ENCODE measurements around the gene FNDC5. TPM values are rescaled to one million over a fixed set of nuclear protein-coding genes. Genes with fewer than 3 reads are reported as not detected.

The FNDC5 gene
- total and polyA plus RNA-seq, 9 of the 15 experiments (the other 6 are each of a cell fraction or from before 2014, with no cell fraction given) = 0.06 to 2.1 (median 0.22) TPM

- no peak for TF ChIP-seq HES1 (IDR thresholded peaks at IDR 0.05; ENCODE audit: low read depth)
- TF ChIP-seq MBD2 (IDR thresholded peaks at IDR 0.05; ENCODE audit: borderline replicate concordance, low read depth) = no peak
- TF ChIP-seq MCM7 (IDR thresholded peaks at IDR 0.05) = no peak
- no peak for TF ChIP-seq ARHGAP35 (IDR thresholded peaks at IDR 0.05; ENCODE audit: partially characterized antibody)
- TF ChIP-seq LCOR (CRISPR knock-in tag; IDR thresholded peaks at IDR 0.05) = peak; percentile 100
- TF ChIP-seq, protein P1, sequence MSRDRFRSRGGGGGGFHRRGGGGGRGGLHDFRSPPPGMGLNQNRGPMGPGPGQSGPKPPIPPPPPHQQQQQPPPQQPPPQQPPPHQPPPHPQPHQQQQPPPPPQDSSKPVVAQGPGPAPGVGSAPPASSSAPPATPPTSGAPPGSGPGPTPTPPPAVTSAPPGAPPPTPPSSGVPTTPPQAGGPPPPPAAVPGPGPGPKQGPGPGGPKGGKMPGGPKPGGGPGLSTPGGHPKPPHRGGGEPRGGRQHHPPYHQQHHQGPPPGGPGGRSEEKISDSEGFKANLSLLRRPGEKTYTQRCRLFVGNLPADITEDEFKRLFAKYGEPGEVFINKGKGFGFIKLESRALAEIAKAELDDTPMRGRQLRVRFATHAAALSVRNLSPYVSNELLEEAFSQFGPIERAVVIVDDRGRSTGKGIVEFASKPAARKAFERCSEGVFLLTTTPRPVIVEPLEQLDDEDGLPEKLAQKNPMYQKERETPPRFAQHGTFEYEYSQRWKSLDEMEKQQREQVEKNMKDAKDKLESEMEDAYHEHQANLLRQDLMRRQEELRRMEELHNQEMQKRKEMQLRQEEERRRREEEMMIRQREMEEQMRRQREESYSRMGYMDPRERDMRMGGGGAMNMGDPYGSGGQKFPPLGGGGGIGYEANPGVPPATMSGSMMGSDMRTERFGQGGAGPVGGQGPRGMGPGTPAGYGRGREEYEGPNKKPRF (IDR thresholded peaks at IDR 0.05; ENCODE audit: low read depth, low read length) = no peak
- no peak for TF ChIP-seq ILF3 (IDR thresholded peaks at IDR 0.05; ENCODE audit: borderline replicate concordance)
- no peak for TF ChIP-seq KHSRP (IDR thresholded peaks at IDR 0.05)
- TF ChIP-seq PURB (CRISPR knock-in tag; IDR thresholded peaks at IDR 0.05; ENCODE audit: low read depth) = no peak
- peak; percentile 100 for TF ChIP-seq HMGXB4 (CRISPR knock-in tag; IDR thresholded peaks at IDR 0.05)
- TF ChIP-seq RAD21 (CRISPR knock-in tag; conservative IDR thresholded peaks at IDR 0.05 in 1 of 2, IDR thresholded peaks at IDR 0.05 in 1 of 2) = peak; percentile 48 to 65
- no peak for TF ChIP-seq ZKSCAN3 (CRISPR knock-in tag; IDR thresholded peaks at IDR 0.05)
- no peak for TF ChIP-seq SNIP1 (IDR thresholded peaks at IDR 0.05; ENCODE audit: low read depth)
- no peak for TF ChIP-seq ZNF408 (CRISPR knock-in tag; IDR thresholded peaks at IDR 0.05; ENCODE audit: low read depth)
- peak; percentile 99 for TF ChIP-seq NR1H2 (CRISPR knock-in tag; IDR thresholded peaks at IDR 0.05)
- TF ChIP-seq PPARD (CRISPR knock-in tag; IDR thresholded peaks at IDR 0.05) = no peak
- TF ChIP-seq TEAD2 (tag; IDR thresholded peaks at IDR 0.05) = no peak
- 0 out of 2 replicates have a peak, but pooled peaks have one; percentile 30 for TF ChIP-seq HBP1 (CRISPR knock-in tag; IDR thresholded peaks at IDR 0.05)
- TF ChIP-seq NR2C2 (CRISPR knock-in tag; IDR thresholded peaks at IDR 0.05) = peak; percentile 93
- TF ChIP-seq NR2C2 (tag; IDR thresholded peaks at IDR 0.05) = no peak
- TF ChIP-seq PRPF4 (IDR thresholded peaks at IDR 0.05; ENCODE audit: insufficient read depth, low read depth, low read length, poor library complexity, severe bottlenecking) = no peak
- TF ChIP-seq RBM34 (IDR thresholded peaks at IDR 0.05; ENCODE audit: borderline replicate concordance, insufficient read depth, low read length) = no peak; the same call in 1 of the 2 replicates
- TF ChIP-seq TEAD1 (CRISPR knock-in tag; IDR thresholded peaks at IDR 0.05) = peak; percentile 87 to 98
These were observed 15.5 kb upstream of the FNDC5 start, which contains the start of gene HPCA (continued) for GRCh38 chr1:32886004-32886827.

Measured in K562 (cell line).